T-helper 1 cell treated with Interleukin-12 subunit alpha and Interleukin-12 subunit beta and Interleukin-4 antibody, amounts not matched to agents 30 μg/mL and 1 μg/mL, for 36 hours (primary cell): Measurements from ENCODE around the gene ZBTB37.
"Not testable (repeated sequence)": the region's sequence is repeated elsewhere in the genome, so short reads cannot be mapped to it uniquely, and the experiment has no call there.

ENCODE experiments used
- H3K27ac Mint-ChIP-seq: one replicate; pipeline ENCODE4 v1.8.0; 2021; ENCODE audit warnings: mild to moderate bottlenecking, mixed read lengths
- H3K27me3 Mint-ChIP-seq: one replicate; pipeline ENCODE4 v1.8.0; 2021; ENCODE audit warnings: low read depth, mixed read lengths
- H3K36me3 Mint-ChIP-seq: one replicate; pipeline ENCODE4 v1.8.0; 2021; ENCODE audit warnings: low read depth, mixed read lengths
- H3K4me1 Mint-ChIP-seq: one replicate; pipeline ENCODE4 v1.8.0; 2021; ENCODE audit warnings: low read depth, mixed read lengths
- H3K4me3 Mint-ChIP-seq: one replicate; pipeline ENCODE4 v1.8.0; 2021; ENCODE audit warnings: mild to moderate bottlenecking, moderate library complexity, mixed read lengths
- H3K9me3 Mint-ChIP-seq: one replicate; pipeline ENCODE4 v1.8.0; 2021; ENCODE audit warnings: mixed read lengths

The ZBTB37 gene

DNA sequence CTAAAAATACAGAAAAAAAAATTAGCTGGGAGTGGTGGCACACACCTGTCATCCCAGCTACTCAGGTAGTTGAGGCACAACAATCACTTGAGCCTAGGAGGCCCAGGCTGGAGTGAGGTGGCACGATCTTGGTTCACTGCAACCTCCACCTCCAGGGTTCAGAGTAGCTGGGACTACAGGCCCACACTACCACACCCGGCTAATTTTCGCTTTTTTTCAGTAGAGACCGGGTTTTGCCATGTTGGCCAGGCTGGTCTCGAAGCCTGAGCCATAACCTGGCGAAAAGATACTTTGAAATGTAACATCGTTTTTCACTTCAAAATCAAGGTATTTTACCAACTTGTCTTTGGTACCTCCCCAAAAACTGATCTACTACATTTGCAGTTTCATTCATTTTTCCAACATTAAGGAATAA lies 6.4 kb upstream of the ZBTB37 start:
- H3K4me3 Mint-ChIP-seq = no peak overlapping the region

DNA sequence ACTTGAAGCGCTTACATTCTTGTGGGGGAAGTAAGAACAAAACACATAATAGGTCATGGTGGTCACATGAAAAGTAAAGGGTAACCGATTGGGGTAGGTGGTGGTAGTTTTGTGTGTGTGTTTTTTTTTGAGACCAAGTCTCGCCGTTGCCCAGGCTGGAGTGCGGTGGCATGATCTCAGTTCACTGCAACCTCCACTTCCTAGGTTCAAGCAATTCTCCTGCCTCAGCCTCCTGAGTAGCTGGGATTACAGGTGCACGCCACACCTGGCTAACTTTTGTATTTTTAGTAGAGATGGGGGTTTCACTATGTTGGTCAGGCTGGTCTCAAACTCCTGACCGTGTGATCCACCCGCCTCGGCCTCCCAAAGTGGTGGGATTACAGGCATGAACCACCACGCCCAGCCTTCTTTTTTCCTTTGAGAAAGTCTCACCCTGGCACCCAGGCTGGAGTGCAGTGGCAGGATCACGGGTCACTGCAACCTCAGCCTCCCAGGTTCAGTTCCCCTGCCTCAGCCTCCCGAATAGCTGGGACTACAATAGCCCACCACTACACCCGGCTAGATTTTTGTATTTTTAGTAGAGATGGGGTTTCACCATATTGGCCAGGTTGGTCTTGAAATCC lies 5.9 kb upstream of the ZBTB37 start:
- Mint-ChIP-seq H3K4me1 (peaks cover 33% of the 10 kb centered on the region), H3K36me3 (peaks cover 57% of the 10 kb centered on the region)
- H3K9me3 Mint-ChIP-seq, H3K27me3 Mint-ChIP-seq, H3K4me3 Mint-ChIP-seq, H3K27ac Mint-ChIP-seq: not testable (repeated sequence)

More for the DNA sequence above, 6.4 kb upstream of the ZBTB37 start:
- Mint-ChIP-seq H3K36me3 (peaks cover 53% of the 10 kb centered on the region), H3K27ac (no peak overlapping the region), H3K9me3 (no peaks in the 10 kb centered on the region), H3K27me3 (no peaks in the 10 kb centered on the region), H3K4me1 (peaks cover 32% of the 10 kb centered on the region)

DNA sequence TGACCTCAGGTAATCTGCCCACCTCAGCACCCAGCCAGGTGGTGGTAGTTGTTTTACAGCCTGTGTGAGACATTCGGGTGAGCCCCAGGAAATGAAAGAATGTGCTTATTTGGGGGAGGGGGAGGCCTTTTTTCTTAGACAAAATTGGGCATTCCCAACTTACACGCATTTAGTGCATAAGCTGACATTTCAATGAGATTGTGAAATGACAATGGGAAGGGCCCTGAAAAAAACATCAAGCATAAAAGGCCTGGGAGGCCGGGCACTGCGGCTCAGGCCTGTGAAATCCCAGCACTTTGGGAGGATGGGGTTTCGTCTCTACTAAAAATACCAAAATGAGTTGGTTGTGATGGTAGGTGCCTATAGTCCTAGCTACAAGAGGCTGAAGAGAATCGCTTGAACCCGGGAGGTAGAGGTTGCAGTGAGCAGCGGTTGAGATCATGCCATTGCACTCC lies 5.4 kb upstream of the ZBTB37 start:
- no peak overlapping the region for H3K27ac Mint-ChIP-seq
- H3K4me3 Mint-ChIP-seq = no peak overlapping the region
- H3K4me1 Mint-ChIP-seq = peaks cover 33% of the 10 kb centered on the region
- peaks cover 55% of the 10 kb centered on the region for H3K36me3 Mint-ChIP-seq
- H3K27me3 Mint-ChIP-seq = no peaks in the 10 kb centered on the region
- H3K9me3 Mint-ChIP-seq = no peaks in the 10 kb centered on the region

DNA sequence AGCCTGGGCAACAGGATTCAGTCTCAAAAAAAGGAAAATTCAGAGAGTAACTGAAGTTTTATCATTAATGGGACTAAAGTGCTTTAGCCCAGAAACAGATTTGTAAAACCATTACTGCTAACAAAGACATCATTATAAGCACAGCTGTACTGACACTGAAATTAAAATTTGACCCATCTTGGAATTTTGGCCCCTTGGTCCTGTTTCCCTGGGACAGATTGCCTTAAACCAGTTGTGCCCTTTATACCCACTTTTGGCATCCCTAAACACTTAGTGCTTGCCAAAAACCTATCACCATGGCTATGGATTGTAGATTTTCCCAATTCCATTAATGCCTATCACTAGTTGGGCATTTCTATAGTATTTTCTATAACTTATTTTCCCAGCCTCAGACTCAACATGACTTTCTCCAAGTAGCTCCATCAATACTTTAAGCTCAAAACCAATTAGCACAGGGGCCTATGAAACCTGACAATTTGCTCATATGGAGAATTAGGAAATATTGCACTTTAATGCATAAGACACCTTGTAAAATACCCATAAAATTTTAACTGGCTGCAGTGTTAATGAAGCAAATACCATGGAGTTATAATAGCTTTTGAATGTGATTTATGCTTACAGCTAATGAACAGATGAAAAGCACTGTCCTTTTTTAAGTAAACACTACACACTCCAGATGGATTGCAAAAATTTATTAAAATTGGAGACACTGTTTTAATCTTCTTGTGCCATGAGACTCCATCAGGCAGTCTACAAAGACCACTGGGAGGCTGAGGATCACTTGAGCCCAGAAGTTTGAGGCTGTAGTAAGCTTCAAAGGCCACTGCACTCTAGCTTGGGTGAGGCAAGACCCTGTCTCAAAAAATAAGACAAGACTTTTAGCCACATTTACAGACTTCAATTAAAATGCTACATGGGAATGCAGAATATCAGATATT lies 4.7 kb upstream of the ZBTB37 start:
- Mint-ChIP-seq H3K4me3 (no peak overlapping the region), H3K36me3 (peaks cover 51% of the 10 kb centered on the region), H3K4me1 (peaks cover 33% of the 10 kb centered on the region), H3K9me3 (no peaks in the 10 kb centered on the region), H3K27me3 (no peaks in the 10 kb centered on the region), H3K27ac (peak overlapping the region; percentile 26)

DNA sequence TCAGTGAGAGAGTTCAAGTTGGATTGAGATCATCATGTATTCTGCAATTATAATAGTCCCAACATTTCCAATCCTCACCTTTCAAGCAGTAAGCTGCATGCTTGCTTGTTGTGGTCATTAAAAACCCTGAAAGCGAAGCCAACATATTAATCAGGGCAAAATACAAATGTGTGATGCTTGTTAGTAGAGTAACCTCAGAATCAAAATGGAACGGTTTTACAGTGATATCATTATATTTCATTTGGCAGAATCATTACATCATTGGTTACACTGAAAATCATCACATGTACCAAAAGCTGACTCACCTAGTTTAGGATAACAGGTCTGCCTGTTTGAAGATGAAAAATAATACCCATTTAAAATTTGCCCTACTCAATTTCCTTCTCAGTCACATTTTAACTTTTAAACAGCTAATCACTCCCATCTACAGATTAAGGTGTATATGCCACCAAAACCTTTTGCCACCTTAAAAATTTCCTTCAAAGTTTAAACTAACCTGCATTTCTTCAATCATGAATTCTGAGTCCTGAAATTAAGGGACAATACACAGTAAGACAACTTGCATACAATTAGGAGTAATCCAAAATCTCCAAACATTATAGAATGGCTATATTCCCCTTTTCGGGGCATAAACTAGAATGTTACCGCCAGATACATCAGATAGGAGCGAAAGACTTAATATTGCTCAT lies 3.9 kb upstream of the ZBTB37 start:
- Mint-ChIP-seq H3K4me3 (peak overlapping the region; percentile 96), H3K9me3 (no peaks in the 10 kb centered on the region), H3K36me3 (peaks cover 51% of the 10 kb centered on the region), H3K27me3 (no peaks in the 10 kb centered on the region), H3K4me1 (peaks cover 39% of the 10 kb centered on the region), H3K27ac (peak overlapping the region; percentile 57)

DNA sequence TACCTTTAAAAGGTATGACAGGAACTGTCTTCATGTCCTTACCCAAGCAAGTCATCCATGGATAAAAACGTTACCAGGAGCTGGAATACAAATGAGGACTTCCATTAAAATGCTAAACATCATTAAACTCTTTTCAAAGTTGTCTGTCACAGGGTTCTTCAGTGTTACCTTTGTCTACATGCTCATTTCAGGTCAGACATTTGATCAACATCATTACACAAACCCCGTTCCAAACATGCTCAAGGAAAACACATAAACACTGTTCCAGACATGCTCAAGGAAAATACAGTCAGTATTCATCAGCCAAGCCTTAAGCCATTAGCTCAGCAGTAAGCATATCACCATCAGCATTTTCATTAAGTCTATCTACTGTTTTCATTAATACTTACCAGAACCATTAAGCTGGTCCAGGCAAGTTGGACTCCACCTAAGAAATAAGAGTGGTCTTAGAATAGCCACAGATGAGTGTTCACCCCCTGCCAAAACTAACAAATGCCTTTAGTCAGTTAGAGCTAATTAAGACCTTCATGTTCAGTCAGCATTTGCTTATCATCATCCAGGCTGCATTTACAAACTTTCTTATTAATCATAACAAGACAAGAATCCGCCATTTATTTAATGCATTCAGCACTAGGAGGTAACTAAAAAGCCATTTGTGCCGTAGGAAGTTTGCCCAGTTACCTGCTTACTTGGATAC lies 2.6 kb upstream of the ZBTB37 start:
- no peaks in the 10 kb centered on the region for H3K9me3 Mint-ChIP-seq
- H3K36me3 Mint-ChIP-seq = peaks cover 50% of the 10 kb centered on the region
- H3K4me1 Mint-ChIP-seq = peaks cover 47% of the 10 kb centered on the region
- H3K27me3 Mint-ChIP-seq = no peaks in the 10 kb centered on the region
- H3K27ac Mint-ChIP-seq = peak overlapping the region; percentile 67
- peak overlapping the region; percentile 96 for H3K4me3 Mint-ChIP-seq

DNA sequence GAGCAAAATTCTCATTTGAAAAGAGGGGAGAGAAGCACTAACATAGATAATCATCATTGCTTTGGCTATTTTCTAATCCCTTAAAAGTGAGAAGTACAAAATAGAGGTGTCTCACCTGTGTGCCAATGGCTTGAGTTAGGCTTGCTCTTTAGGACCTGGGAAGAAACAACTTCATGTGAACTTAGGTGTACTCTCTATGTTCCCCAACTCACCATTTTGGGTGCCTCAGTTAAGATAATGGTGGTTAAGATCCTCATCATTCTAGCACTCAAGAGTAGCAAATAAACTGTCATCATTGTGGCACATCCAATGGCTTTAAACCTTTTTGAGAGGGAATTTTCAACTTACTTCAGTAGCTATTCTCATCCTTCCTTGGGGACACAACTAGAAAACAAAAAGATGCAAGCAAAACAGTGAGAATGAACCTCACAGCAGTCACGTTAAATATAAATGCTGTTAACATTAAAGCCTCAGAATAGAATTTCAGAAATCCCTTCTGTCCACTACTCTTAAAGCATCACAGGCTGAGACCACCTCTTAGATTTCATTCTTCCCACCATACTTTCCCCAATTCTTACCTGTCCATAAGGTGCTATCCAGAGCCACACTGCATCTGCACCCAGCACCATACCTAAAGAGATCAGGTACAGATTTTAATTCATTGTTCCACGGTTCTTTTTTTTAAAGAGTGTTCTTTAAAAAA lies 1.6 kb upstream of the ZBTB37 start:
- peaks cover 53% of the 10 kb centered on the region for H3K4me1 Mint-ChIP-seq

DNA sequence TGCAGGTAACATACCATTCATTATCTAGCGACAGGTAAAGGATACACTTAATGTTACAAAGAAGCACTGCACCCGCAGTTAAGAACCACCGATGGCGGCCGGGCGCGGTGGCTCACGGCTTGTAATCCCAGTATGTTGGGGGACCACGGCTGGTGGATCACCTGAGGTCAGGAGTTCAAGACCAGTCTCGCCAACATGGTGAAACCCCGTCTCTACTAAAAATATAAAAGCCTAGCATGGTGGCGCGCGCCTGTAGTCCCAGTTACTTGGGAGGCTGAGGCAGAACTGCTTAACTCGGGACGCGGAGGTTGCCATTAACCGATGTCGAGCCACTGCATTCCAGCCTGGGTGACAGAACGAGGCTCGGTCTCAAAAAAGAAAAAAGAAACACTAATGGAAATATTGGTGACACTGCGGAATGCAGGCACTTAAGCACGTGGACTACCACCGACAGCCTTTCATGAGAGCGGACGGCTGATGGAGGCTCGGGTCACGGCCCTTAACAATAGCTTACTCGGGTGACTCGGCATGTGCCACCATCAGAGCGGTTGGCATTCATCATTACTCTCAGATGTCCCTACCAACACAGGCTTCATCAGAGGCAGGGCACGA lies 933 bp upstream of the ZBTB37 start:
- H3K27me3 Mint-ChIP-seq = no peaks in the 10 kb centered on the region
- peaks cover 50% of the 10 kb centered on the region for H3K36me3 Mint-ChIP-seq
- H3K27ac Mint-ChIP-seq = peak overlapping the region; percentile 97
- H3K9me3 Mint-ChIP-seq = no peaks in the 10 kb centered on the region
- H3K4me1 Mint-ChIP-seq = peaks cover 54% of the 10 kb centered on the region
- peak overlapping the region; percentile 96 for H3K4me3 Mint-ChIP-seq

More for the DNA sequence above, 1.6 kb upstream of the ZBTB37 start:
- H3K27ac Mint-ChIP-seq = peak overlapping the region; percentile 97
- H3K9me3 Mint-ChIP-seq = no peaks in the 10 kb centered on the region
- no peaks in the 10 kb centered on the region for H3K27me3 Mint-ChIP-seq
- peak overlapping the region; percentile 96 for H3K4me3 Mint-ChIP-seq
- H3K36me3 Mint-ChIP-seq = peaks cover 53% of the 10 kb centered on the region

DNA sequence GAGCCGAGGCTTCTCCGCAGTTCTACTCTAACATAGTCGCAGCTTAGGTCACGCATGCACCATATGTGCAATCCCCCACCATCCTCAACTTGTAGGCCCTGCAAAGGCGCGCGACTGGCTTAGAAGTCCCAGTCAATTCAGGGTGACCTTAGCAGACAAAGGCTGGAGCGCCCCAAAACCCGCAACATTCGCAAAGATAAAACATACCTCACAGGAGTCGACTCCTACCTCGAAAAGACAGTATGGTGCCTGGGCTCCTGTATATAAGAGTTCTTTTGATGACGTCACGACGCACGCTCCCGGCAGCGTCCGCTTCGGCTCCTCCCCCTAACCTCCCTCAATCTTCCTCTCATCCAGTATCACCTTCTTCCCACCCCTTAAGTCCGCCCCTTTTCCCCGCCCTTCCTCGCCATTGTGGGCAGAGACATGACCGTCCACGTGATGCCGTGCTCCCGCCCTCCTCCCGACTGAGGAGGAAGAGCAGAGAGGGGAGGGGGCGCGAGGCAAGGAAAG lies 371 bp upstream of the ZBTB37 start, which contains the start of gene GAS5:
GAS5 (minus strand) TSS at position 237 of the 513 bp plus-strand sequence.
- peaks cover 50% of the 10 kb centered on the region for H3K36me3 Mint-ChIP-seq
- H3K4me3 Mint-ChIP-seq = peak within 1 kb of the TSS; percentile 96
- peak within 1 kb of the TSS; percentile 97 for H3K27ac Mint-ChIP-seq
- H3K27me3 Mint-ChIP-seq = no peaks in the 10 kb centered on the region
- H3K9me3 Mint-ChIP-seq = no peaks in the 10 kb centered on the region
- H3K4me1 Mint-ChIP-seq = peaks cover 56% of the 10 kb centered on the region

DNA sequence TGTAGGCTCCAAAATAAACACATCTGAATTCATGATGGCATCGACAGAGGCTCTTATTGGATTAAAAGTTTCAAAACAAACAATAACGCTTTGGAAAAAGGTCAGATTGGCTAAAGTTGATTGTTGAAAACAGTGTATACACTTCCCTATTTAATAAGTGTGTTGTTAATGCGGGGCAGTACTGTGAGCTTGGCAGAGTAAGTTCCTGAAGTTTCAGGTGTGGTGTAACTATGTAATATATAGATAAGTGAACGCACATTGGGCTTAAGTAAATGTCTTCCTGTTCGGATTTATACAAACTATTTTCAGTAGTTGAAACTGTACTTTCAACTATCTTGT lies 810 bp downstream of the ZBTB37 start:
- H3K27ac Mint-ChIP-seq = peak overlapping the region; percentile 96
- H3K4me1 Mint-ChIP-seq = peaks cover 54% of the 10 kb centered on the region
- no peaks in the 10 kb centered on the region for H3K27me3 Mint-ChIP-seq
- no peaks in the 10 kb centered on the region for H3K9me3 Mint-ChIP-seq
- H3K36me3 Mint-ChIP-seq = peaks cover 44% of the 10 kb centered on the region
- H3K4me3 Mint-ChIP-seq = peak overlapping the region; percentile 96

DNA sequence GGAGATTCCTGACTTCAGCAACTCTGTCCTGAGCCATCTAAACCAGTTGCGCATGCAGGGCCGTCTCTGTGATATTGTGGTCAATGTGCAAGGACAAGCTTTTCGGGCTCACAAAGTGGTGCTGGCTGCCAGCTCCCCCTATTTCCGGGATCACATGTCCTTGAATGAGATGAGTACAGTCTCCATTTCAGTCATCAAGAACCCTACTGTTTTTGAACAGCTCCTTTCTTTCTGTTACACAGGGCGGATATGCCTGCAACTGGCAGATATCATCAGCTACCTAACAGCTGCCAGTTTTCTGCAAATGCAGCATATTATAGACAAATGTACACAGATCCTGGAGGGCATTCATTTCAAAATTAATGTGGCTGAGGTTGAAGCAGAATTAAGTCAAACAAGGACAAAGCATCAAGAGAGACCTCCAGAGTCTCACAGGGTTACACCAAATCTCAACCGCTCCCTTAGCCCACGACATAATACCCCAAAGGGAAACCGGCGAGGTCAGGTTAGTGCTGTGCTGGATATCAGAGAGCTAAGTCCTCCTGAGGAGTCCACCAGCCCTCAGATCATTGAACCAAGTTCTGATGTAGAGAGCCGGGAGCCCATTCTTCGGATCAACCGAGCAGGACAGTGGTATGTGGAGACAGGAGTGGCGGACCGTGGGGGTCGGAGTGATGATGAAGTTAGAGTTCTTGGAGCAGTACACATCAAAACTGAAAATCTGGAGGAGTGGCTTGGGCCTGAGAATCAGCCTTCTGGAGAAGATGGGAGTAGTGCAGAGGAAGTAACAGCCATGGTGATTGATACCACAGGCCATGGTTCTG lies 2.3 kb downstream of the ZBTB37 start:
- H3K4me1 Mint-ChIP-seq = peaks cover 41% of the 10 kb centered on the region
- no peaks in the 10 kb centered on the region for H3K27me3 Mint-ChIP-seq
- peaks cover 34% of the 10 kb centered on the region for H3K36me3 Mint-ChIP-seq
- peak overlapping the region; percentile 85 for H3K27ac Mint-ChIP-seq
- no peaks in the 10 kb centered on the region for H3K9me3 Mint-ChIP-seq
- H3K4me3 Mint-ChIP-seq = peak overlapping the region; percentile 58

DNA sequence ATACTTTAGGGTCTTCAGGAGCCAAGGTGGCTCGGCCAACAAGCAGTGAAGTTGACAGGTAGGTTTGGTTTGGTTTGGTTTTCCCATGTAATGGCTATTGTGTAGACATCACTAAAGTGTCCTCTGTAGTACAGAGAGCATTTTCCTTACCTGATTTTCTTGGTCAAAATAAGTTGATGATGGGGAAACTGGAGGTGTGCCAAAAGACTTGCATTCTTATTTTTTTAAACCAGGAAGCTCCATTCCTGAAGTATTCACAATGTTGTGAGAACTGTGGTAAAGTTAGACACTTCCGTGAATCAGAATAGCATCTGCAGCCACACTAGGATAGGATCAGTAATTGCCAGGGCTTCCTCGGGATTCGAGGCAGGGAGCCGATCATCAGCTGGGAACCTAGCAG lies 2.9 kb downstream of the ZBTB37 start:
- H3K27me3 Mint-ChIP-seq = no peaks in the 10 kb centered on the region
- H3K36me3 Mint-ChIP-seq = peaks cover 31% of the 10 kb centered on the region
- H3K4me3 Mint-ChIP-seq = peak overlapping the region; percentile 58
- no peaks in the 10 kb centered on the region for H3K9me3 Mint-ChIP-seq
- H3K27ac Mint-ChIP-seq = peak overlapping the region; percentile 85
- peaks cover 34% of the 10 kb centered on the region for H3K4me1 Mint-ChIP-seq
